Transverse colon (tissue), 4 donors: ENCODE results near the gene ARL15. TPM values are rescaled to one million over a fixed set of nuclear protein-coding genes. Genes with fewer than 3 reads are reported as not detected.

Experiments used
- DNase-seq: peaks from one replicate; pipeline ENCODE4 v3.0.0-alpha.2; 2019
- H3K27ac ChIP-seq, 4 donors: fragments of 200-600 bp; sonication (generic); 2 replicates each; pipeline ENCODE4 v1.5.1; 2016 to 2018; ENCODE audit warnings: inconsistent platforms in 4 of 4
- H3K27me3 ChIP-seq: fragments of 200-600 bp; sonication (generic); 2 replicates; pipeline ENCODE4 v1.5.1; 2017; ENCODE audit warnings: inconsistent platforms
- H3K36me3 ChIP-seq, 4 donors: fragments of 200-600 bp; sonication (generic); 2 replicates each; pipeline ENCODE4 v1.5.1; 2017 to 2019; ENCODE audit warnings: inconsistent platforms in 4 of 4
- H3K4me1 ChIP-seq, 4 donors: fragments of 200-600 bp; sonication (generic); 2 replicates each; pipeline ENCODE4 v1.5.1; 2017 to 2020; ENCODE audit warnings: inconsistent platforms in 4 of 4
- H3K4me3 ChIP-seq, 4 donors: fragments of 200-600 bp; sonication (generic); 1 replicate in 1 of 4; 2 replicates in 3 of 4; pipeline versions ENCODE4 v1.5.1 to v1.6.1; 2017 to 2019; ENCODE audit warnings: inconsistent platforms in 4 of 4
- H3K9me3 ChIP-seq, 2 donors: fragments of 200-600 bp; sonication (generic); 2 replicates each; pipeline ENCODE4 v1.5.1; 2017 to 2019; ENCODE audit warnings: inconsistent platforms in 2 of 2
- CTCF ChIP-seq, 5 experiments: fragments of 200-600 bp in 3 of 5; fragments of 450-650 bp in 2 of 5; sonication (generic) in 3 of 5; IDR thresholded peaks; 1 replicate in 2 of 5; 2 replicates in 3 of 5; pipeline ENCODE4 v1.5.1; 2016 to 2017; ENCODE audit warnings: antibody characterized with exemption in 5 of 5, inconsistent platforms in 3 of 5, mild to moderate bottlenecking in 2 of 5, moderate library complexity in 1 of 5
- EP300 ChIP-seq: sonication (generic); formaldehyde crosslinking; IDR thresholded peaks from one replicate; pipeline ENCODE4 v1.6.1; 2017; ENCODE audit warnings: antibody characterized with exemption, low read depth
- POLR2A ChIP-seq: fragments of 450-650 bp; IDR thresholded peaks from one replicate; pipeline ENCODE4 v1.6.1; 2016; ENCODE audit warnings: antibody characterized with exemption, mild to moderate bottlenecking, moderate library complexity
- POLR2AphosphoS5 ChIP-seq, 3 donors: sonication (generic); formaldehyde crosslinking; IDR thresholded peaks; one replicate each; pipeline ENCODE4 v1.6.1; 2016; ENCODE audit warnings: antibody characterized with exemption in 3 of 3
- WGBS, 2 donors: methylation state at CpG; one replicate each; pipeline ENCODE4 v1.1.5; 2018; ENCODE audit warnings: low coverage in 1 of 2; 5-methylcytosine and 5-hydroxymethylcytosine counted together
- in situ Hi-C, 4 donors: fragments of 200-750 bp; cut with MboI; loops; one replicate each; pipeline versions ENCODE4 v1.15.0 to v1.15.1; 2017; ENCODE audit warnings: low sequenced_read_pairs in 3 of 4, low pct_ligation_motif_present in 1 of 4, low pct_unique_long_range_greater_than_20kb in 1 of 4
- intact Hi-C: fragments of 100-400 bp; cut with DNase I; formaldehyde crosslinking; loops from one replicate; pipeline ENCODE4 v1.15.1; 2023; ENCODE audit warnings: low total_unique reads
- total RNA-seq, 4 donors: library from RNA; depleted of rRNA; stranded (reverse); fragments of >200 nt; gene quantifications; one replicate each; pipeline ENCODE4 v1.1.0, GENCODE V29; 2016

Gene ARL15
- total RNA-seq, 4 donors from 2014 or later = 9.0 to 57.1 (median 27.7) TPM

GRCh38 chr5:53944981-53945380, 365.4 kb downstream of the ARL15 start:
- DNase-seq = no peak
- H3K36me3 ChIP-seq = no peaks in the 10 kb centered on the region
- no peaks in the 10 kb centered on the region for H3K27me3 ChIP-seq
- no peak overlapping the region for H3K27ac ChIP-seq
- TF ChIP-seq POLR2AphosphoS5 (IDR thresholded peaks at IDR 0.05) (no peak), POLR2A (no peak), EP300 (no peak), CTCF (IDR thresholded peaks at IDR 0.05) (no peak)
- no peaks in the 10 kb centered on the region for H3K9me3 ChIP-seq
- WGBS, 2 donors = 84 to 86% methylated on average over 7 of the region's 7 CpGs
- no peak overlapping the region for H3K4me3 ChIP-seq
- in situ Hi-C loops (no loop called here), intact Hi-C loops (no loop called here)
- no peaks in the 10 kb centered on the region for H3K4me1 ChIP-seq

GRCh38 chr5:53943938-53944337, 366.4 kb downstream of the ARL15 start:
- Histone ChIP-seq H3K9me3 (no peaks in the 10 kb centered on the region), H3K4me1 (no peaks in the 10 kb centered on the region), H3K27ac (no peak overlapping the region), H3K36me3 (no peaks in the 10 kb centered on the region), H3K27me3 (no peaks in the 10 kb centered on the region), H3K4me3 (no peak overlapping the region)
- TF ChIP-seq CTCF (IDR thresholded peaks at IDR 0.05) (no peak), POLR2AphosphoS5 (IDR thresholded peaks at IDR 0.05) (no peak), EP300 (no peak), POLR2A (no peak)
- WGBS, 2 donors = 100% methylated on average over 1 of the region's 1 CpG
- intact Hi-C loops (no loop called here), in situ Hi-C loops (no loop called here)
- DNase-seq = no peak

- in situ Hi-C loops = no loop called here
- Histone ChIP-seq H3K9me3 (no peaks in the 10 kb centered on the region), H3K27ac (no peak overlapping the region), H3K4me1 (no peaks in the 10 kb centered on the region), H3K36me3 (no peaks in the 10 kb centered on the region), H3K27me3 (no peaks in the 10 kb centered on the region), H3K4me3 (no peak overlapping the region)
- intact Hi-C loops = no loop called here
- no peak for TF ChIP-seq POLR2AphosphoS5 (IDR thresholded peaks at IDR 0.05)
- TF ChIP-seq CTCF (IDR thresholded peaks at IDR 0.05) = no peak
- 84 to 89% methylated on average over 5 to 6 of the region's 6 CpGs for WGBS, 2 donors
- DNase-seq = no peak
Observed at GRCh38 chr5:53942724-53943123, 367.6 kb downstream of the ARL15 start.

GRCh38 chr5:53940921-53941320, 369.5 kb downstream of the ARL15 start:
- Histone ChIP-seq H3K36me3 (no peaks in the 10 kb centered on the region), H3K4me1 (no peaks in the 10 kb centered on the region), H3K27me3 (no peaks in the 10 kb centered on the region), H3K4me3 (no peak overlapping the region), H3K9me3 (no peaks in the 10 kb centered on the region), H3K27ac (no peak overlapping the region)
- WGBS, 2 donors = 55 to 82% methylated on average over 1 of the region's 1 CpG
- DNase-seq = no peak
- in situ Hi-C loops (no loop called here), intact Hi-C loops (no loop called here)
- TF ChIP-seq POLR2AphosphoS5 (IDR thresholded peaks at IDR 0.05) = no peak
- no peak for TF ChIP-seq POLR2A
- no peak for TF ChIP-seq EP300
- TF ChIP-seq CTCF (IDR thresholded peaks at IDR 0.05) = no peak
